Gastroesophageal sphincter (tissue), 4 donors: ENCODE data around the gene LAMA4. TPM values are rescaled to one million over a fixed set of nuclear protein-coding genes. Genes with fewer than 3 reads are reported as not detected.

Source experiments
- ATAC-seq: fragments of 150-250 bp; one replicate; pipeline ENCODE4 v1.9.1; 2016; ENCODE audit warnings: mild to moderate bottlenecking, moderate library complexity
- H3K27ac ChIP-seq, 4 donors: fragments of 200-600 bp; sonication (generic) in 3 of 4; 1 replicate in 3 of 4; 2 replicates in 1 of 4; pipeline ENCODE4 v1.5.1; 2016 to 2019
- H3K27me3 ChIP-seq: fragments of 200-600 bp; sonication (generic); one replicate; pipeline ENCODE4 v1.5.1; 2019
- H3K36me3 ChIP-seq, 2 donors: fragments of 200-600 bp; sonication (generic); one replicate each; pipeline ENCODE4 v1.5.1; 2019; ENCODE audit warnings: control low read depth in 1 of 2
- H3K4me1 ChIP-seq, 3 donors: fragments of 200-600 bp; sonication (generic); 1 replicate in 2 of 3; 2 replicates in 1 of 3; pipeline ENCODE4 v1.5.1; 2016 to 2019; ENCODE audit warnings: control low read depth in 2 of 3
- H3K4me3 ChIP-seq, 2 donors: fragments of 200-600 bp; sonication (generic); one replicate each; pipeline ENCODE4 v1.5.1; 2019; ENCODE audit warnings: mild to moderate bottlenecking in 1 of 2, moderate library complexity in 1 of 2
- H3K9me3 ChIP-seq, 3 donors: fragments of 200-600 bp; sonication (generic); one replicate each; pipeline ENCODE4 v1.5.1; 2017 to 2019; ENCODE audit warnings: control low read depth in 2 of 3
- CTCF ChIP-seq, 4 experiments: fragments of 200-600 bp in 2 of 4; fragments of 450-650 bp in 2 of 4; sonication (generic) in 1 of 4; IDR thresholded peaks; one replicate each; pipeline ENCODE4 v1.5.1; 2017 to 2019; ENCODE audit warnings: antibody characterized with exemption in 4 of 4, mild to moderate bottlenecking in 2 of 4, moderate library complexity in 2 of 4
- EP300 ChIP-seq: sonication (generic); formaldehyde crosslinking; IDR thresholded peaks from one replicate; pipeline ENCODE4 v1.6.1; 2017; ENCODE audit warnings: antibody characterized with exemption, mild to moderate bottlenecking
- POLR2A ChIP-seq, 2 donors: fragments of 450-650 bp; IDR thresholded peaks; one replicate each; pipeline ENCODE4 v1.6.1; 2017; ENCODE audit warnings: antibody characterized with exemption in 2 of 2, mild to moderate bottlenecking in 2 of 2, moderate library complexity in 1 of 2
- POLR2AphosphoS5 ChIP-seq: sonication (generic); formaldehyde crosslinking; IDR thresholded peaks from one replicate; pipeline ENCODE4 v1.6.1; 2017; ENCODE audit warnings: antibody characterized with exemption
- WGBS, 2 donors: methylation state at CpG; one replicate each; pipeline ENCODE4 v1.1.5; 2018; ENCODE audit warnings: low coverage in 1 of 2; 5-methylcytosine and 5-hydroxymethylcytosine counted together
- total RNA-seq, 4 donors: library from RNA; depleted of rRNA; stranded (reverse); fragments of >200 nt; gene quantifications; one replicate each; pipeline ENCODE4 v1.1.0, GENCODE V29; 2016

Gene LAMA4
- total RNA-seq, 4 donors from 2014 or later = 240 to 305 (median 265) TPM

- Histone ChIP-seq H3K27me3 (no peaks in the 10 kb centered on the region), H3K4me3 (no peak overlapping the region), H3K9me3 (no peaks in the 10 kb centered on the region), H3K36me3 (no peaks in the 10 kb centered on the region), H3K27ac (no peak overlapping the region), H3K4me1 (peaks cover 18 to 65% (median 21%) of the 10 kb centered on the region in 3 donors)
- no peak for TF ChIP-seq POLR2AphosphoS5
- no peak for ATAC-seq
Observed at GRCh38 chr6:112284603-112285002, 30.2 kb upstream of the LAMA4 start.

DNA sequence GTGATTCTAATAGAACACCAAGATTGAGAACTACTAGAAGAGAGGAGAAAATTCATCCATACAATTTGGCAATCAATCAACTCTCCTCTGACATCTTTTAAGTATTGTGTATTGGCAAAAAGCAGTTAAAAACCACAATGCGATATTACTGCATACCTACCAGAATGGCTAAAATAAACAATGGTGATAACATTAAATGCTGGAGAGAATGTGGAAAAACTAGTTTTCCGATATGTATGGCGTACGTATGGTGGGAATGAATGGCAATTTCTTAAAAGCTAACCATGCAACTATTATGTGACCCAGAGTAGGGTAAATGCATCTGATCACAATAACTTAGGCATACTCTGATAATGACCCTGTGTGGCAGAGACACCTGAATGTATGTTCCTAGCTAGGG lies 29.3 kb upstream of the LAMA4 start:
- TF ChIP-seq EP300 (no peak), POLR2AphosphoS5 (no peak), CTCF (IDR thresholded peaks at IDR 0.05) (no peak), POLR2A (IDR thresholded peaks at IDR 0.05) (no peak)
- no peaks in the 10 kb centered on the region for H3K36me3 ChIP-seq
- no peak for ATAC-seq
- WGBS, 2 donors = 91% methylated on average over 4 of the region's 4 CpGs; no CpG with 5 or more reads in 1 of the 2 donors
- H3K27me3 ChIP-seq = no peaks in the 10 kb centered on the region
- no peak overlapping the region for H3K27ac ChIP-seq
- H3K4me3 ChIP-seq = no peak overlapping the region
- peaks cover 23 to 65% (median 27%) of the 10 kb centered on the region in 3 donors for H3K4me1 ChIP-seq
- no peaks in the 10 kb centered on the region for H3K9me3 ChIP-seq

- Histone ChIP-seq H3K4me3 (no peak overlapping the region), H3K36me3 (no peaks in the 10 kb centered on the region), H3K4me1 (peaks cover 23 to 51% (median 24%) of the 10 kb centered on the region in 3 donors), H3K9me3 (no peaks in the 10 kb centered on the region), H3K27me3 (no peaks in the 10 kb centered on the region), H3K27ac (peak overlapping the region; percentile 67 to 76 (median 72))
- TF ChIP-seq POLR2AphosphoS5 (peak; percentile 54), EP300 (no peak), POLR2A (IDR thresholded peaks at IDR 0.05) (no peak), CTCF (IDR thresholded peaks at IDR 0.05) (peak in 3 of 4 experiments; percentile 36 to 47 (median 41))
- peak; percentile 83 for ATAC-seq
- WGBS, 2 donors = 0% methylated on average over 4 of the region's 4 CpGs
Observed at GRCh38 chr6:112281821-112282615, 27.7 kb upstream of the LAMA4 start.

GRCh38 chr6:112279031-112279935 lies 24.9 kb upstream of the LAMA4 start:
- no peak for TF ChIP-seq POLR2AphosphoS5
- no peak for TF ChIP-seq CTCF (IDR thresholded peaks at IDR 0.05)
- TF ChIP-seq EP300 = no peak
- no peak for TF ChIP-seq POLR2A (IDR thresholded peaks at IDR 0.05)
- Histone ChIP-seq H3K36me3 (no peaks in the 10 kb centered on the region), H3K27ac (peak overlapping the region; percentile 6 to 76 (median 71)), H3K4me1 (peaks cover 23 to 45% (median 24%) of the 10 kb centered on the region in 3 donors), H3K9me3 (no peaks in the 10 kb centered on the region), H3K27me3 (no peaks in the 10 kb centered on the region), H3K4me3 (no peak overlapping the region)
- peak; percentile 34 for ATAC-seq
- WGBS, 2 donors = 26 to 28% methylated on average over 3 to 5 of the region's 5 CpGs

DNA sequence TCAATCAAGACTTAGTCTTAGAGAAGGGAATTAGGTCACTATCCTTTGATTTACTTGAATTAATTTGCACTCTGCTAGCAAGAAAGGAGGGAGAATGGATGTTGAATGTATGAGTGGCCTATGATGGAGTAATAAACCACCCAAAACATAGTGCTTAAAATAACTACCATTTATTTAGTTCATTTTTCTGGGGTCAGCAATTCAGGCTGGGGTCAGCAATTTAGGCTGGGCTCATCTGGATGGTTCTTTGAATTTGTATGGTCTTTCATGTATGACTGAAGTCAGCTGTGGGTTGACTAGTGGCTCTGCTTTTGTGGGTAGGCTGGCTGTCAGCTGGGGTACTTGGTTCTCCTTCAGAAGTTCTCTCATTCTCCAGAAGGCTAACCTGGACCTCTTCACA lies 21.0 kb upstream of the LAMA4 start:
- Histone ChIP-seq H3K4me3 (no peak overlapping the region), H3K9me3 (no peaks in the 10 kb centered on the region), H3K36me3 (no peaks in the 10 kb centered on the region), H3K27ac (no peak overlapping the region), H3K4me1 (peaks cover 13 to 17% (median 17%) of the 10 kb centered on the region in 3 donors), H3K27me3 (no peaks in the 10 kb centered on the region)
- TF ChIP-seq EP300 (no peak), POLR2AphosphoS5 (no peak), CTCF (IDR thresholded peaks at IDR 0.05) (no peak), POLR2A (IDR thresholded peaks at IDR 0.05) (no peak)
- ATAC-seq = no peak
